Fibroblast of lung (primary cell): ENCODE data around the gene GNS.

Experiments used
- EZH2 ChIP-seq: IDR thresholded peaks from 2 replicates; pipeline ENCODE4 v1.5.1; 2012; ENCODE audit warnings: low read length, control low read depth, mild to moderate bottlenecking; ENCODE audit errors: missing control alignments
- TF ChIP-seq, protein P1 (sequence below), 2 donors: IDR thresholded peaks in 1 of 2; conservative IDR thresholded peaks in 1 of 2; 1 replicate in 1 of 2; 2 replicates in 1 of 2; pipeline ENCODE4 v1.5.1; 2011 to 2012; ENCODE audit warnings: low read length in 2 of 2, control low read depth in 1 of 2, inconsistent platforms in 1 of 2, low read depth in 1 of 2, mild to moderate bottlenecking in 1 of 2

DNA sequence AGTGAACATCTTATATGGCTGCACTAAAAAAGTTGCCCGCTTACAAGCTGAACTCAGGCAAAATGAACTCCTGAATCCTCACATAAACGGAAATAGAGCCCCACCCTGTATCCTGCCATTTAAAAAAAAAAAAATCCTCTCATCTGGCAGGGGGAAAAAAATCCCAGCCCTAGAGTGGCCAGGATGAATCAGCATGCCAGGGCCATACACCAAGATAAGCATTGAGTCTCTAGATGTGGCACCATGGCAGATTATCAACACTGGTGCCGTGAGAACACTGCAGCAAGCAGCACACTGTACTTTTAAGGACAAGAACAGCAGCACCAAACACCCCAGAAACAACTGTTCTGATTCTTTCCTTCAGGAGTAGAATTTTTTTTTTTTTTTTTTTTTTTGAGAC, 83.4 kb downstream of the GNS start:
- TF ChIP-seq, protein P1, sequence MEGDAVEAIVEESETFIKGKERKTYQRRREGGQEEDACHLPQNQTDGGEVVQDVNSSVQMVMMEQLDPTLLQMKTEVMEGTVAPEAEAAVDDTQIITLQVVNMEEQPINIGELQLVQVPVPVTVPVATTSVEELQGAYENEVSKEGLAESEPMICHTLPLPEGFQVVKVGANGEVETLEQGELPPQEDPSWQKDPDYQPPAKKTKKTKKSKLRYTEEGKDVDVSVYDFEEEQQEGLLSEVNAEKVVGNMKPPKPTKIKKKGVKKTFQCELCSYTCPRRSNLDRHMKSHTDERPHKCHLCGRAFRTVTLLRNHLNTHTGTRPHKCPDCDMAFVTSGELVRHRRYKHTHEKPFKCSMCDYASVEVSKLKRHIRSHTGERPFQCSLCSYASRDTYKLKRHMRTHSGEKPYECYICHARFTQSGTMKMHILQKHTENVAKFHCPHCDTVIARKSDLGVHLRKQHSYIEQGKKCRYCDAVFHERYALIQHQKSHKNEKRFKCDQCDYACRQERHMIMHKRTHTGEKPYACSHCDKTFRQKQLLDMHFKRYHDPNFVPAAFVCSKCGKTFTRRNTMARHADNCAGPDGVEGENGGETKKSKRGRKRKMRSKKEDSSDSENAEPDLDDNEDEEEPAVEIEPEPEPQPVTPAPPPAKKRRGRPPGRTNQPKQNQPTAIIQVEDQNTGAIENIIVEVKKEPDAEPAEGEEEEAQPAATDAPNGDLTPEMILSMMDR (conservative IDR thresholded peaks at IDR 0.05 in 1 of 2, IDR thresholded peaks at IDR 0.05 in 1 of 2; ENCODE audit: low read depth in 1 of 2, low read length in 2 of 2) = no peak
- no peak for TF ChIP-seq EZH2
